Measurements from ENCODE around the gene PAPPA. TPM values are rescaled to one million over a fixed set of nuclear protein-coding genes. Genes with fewer than 3 reads are reported as not detected.

Gene PAPPA
- total RNA-seq, 2 experiments from 2014 or later: not detected

GRCh38 chr9:116368680-116369079 lies 215.1 kb downstream of the PAPPA start:
- intact Hi-C loops (cut with DNase I, micrococcal nuclease): no loop called here
- no peak for ATAC-seq

GRCh38 chr9:116369706-116370105 lies 216.1 kb downstream of the PAPPA start:
- no peak overlapping the region for H3K27ac Mint-ChIP-seq
- ATAC-seq: no peak
- no peaks in the 10 kb centered on the region for H3K4me1 Mint-ChIP-seq
- H3K36me3 Mint-ChIP-seq (ENCODE audit: low read depth): no peaks in the 10 kb centered on the region
- no peaks in the 10 kb centered on the region for H3K27me3 Mint-ChIP-seq
- intact Hi-C loops (cut with DNase I, micrococcal nuclease): no loop called here
- H3K4me3 Mint-ChIP-seq: no peak overlapping the region
- CTCF ChIA-PET: no interaction called here
- no peaks in the 10 kb centered on the region for H3K9me3 Mint-ChIP-seq (ENCODE audit: low read depth)
- DNase-seq: no peak
- POLR2A ChIA-PET: no interaction called here

More at GRCh38 chr9:116368680-116369079, 215.1 kb downstream of the PAPPA start:
- H3K36me3 Mint-ChIP-seq (ENCODE audit: low read depth): no peaks in the 10 kb centered on the region
- H3K4me3 Mint-ChIP-seq: no peak overlapping the region
- POLR2A ChIA-PET: no interaction called here
- no peaks in the 10 kb centered on the region for H3K27me3 Mint-ChIP-seq
- CTCF ChIA-PET: interaction anchor here (0.7 kb wide), 1 partner anchor 72 kb away, joined by 3 read pairs; no protein-coding TSS in a partner anchor
- H3K9me3 Mint-ChIP-seq (ENCODE audit: low read depth): no peaks in the 10 kb centered on the region
- H3K4me1 Mint-ChIP-seq: no peaks in the 10 kb centered on the region
- no peak overlapping the region for H3K27ac Mint-ChIP-seq
- no peak for DNase-seq

- no peak overlapping the region for H3K27ac Mint-ChIP-seq
These were observed 217.0 kb downstream of the PAPPA start for GRCh38 chr9:116370556-116370955.

GRCh38 chr9:116372081-116372673 lies 218.6 kb downstream of the PAPPA start:
- H3K36me3 Mint-ChIP-seq (ENCODE audit: low read depth): no peaks in the 10 kb centered on the region
- ChIA-PET CTCF (interaction anchor here (0.8 kb wide), 1 partner anchor 99 kb away, joined by 4 read pairs; no protein-coding TSS in a partner anchor), POLR2A (no interaction called here)
- H3K27ac Mint-ChIP-seq: no peak overlapping the region
- no peaks in the 10 kb centered on the region for H3K27me3 Mint-ChIP-seq
- intact Hi-C loops (cut with DNase I, micrococcal nuclease): no loop called here
- H3K4me1 Mint-ChIP-seq: no peaks in the 10 kb centered on the region
- H3K4me3 Mint-ChIP-seq: no peak overlapping the region
- DNase-seq (no peak), ATAC-seq (no peak)
- H3K9me3 Mint-ChIP-seq (ENCODE audit: low read depth): no peaks in the 10 kb centered on the region

More at GRCh38 chr9:116370556-116370955, 217.0 kb downstream of the PAPPA start:
- H3K27me3 Mint-ChIP-seq: no peaks in the 10 kb centered on the region
- no peak overlapping the region for H3K4me3 Mint-ChIP-seq
- H3K4me1 Mint-ChIP-seq: no peaks in the 10 kb centered on the region
- intact Hi-C loops (cut with DNase I, micrococcal nuclease): no loop called here
- CTCF ChIA-PET: no interaction called here
- DNase-seq (no peak), ATAC-seq (no peak)
- no peaks in the 10 kb centered on the region for H3K36me3 Mint-ChIP-seq (ENCODE audit: low read depth)
- no peaks in the 10 kb centered on the region for H3K9me3 Mint-ChIP-seq (ENCODE audit: low read depth)
- POLR2A ChIA-PET: no interaction called here

- H3K4me3 Mint-ChIP-seq: no peak overlapping the region
- intact Hi-C loops (cut with DNase I, micrococcal nuclease): no loop called here
- ATAC-seq (no peak), DNase-seq (no peak)
- H3K36me3 Mint-ChIP-seq (ENCODE audit: low read depth): no peaks in the 10 kb centered on the region
- H3K4me1 Mint-ChIP-seq: no peaks in the 10 kb centered on the region
- ChIA-PET CTCF (interaction anchor here (0.8 kb wide), 1 partner anchor 99 kb away, joined by 4 read pairs; no protein-coding TSS in a partner anchor), POLR2A (no interaction called here)
- no peak overlapping the region for H3K27ac Mint-ChIP-seq
- H3K27me3 Mint-ChIP-seq: no peaks in the 10 kb centered on the region
- H3K9me3 Mint-ChIP-seq (ENCODE audit: low read depth): no peaks in the 10 kb centered on the region
These were observed 219.2 kb downstream of the PAPPA start for GRCh38 chr9:116372786-116373185.

GRCh38 chr9:116377179-116377798 lies 223.7 kb downstream of the PAPPA start:
- Mint-ChIP-seq H3K4me3 (no peak overlapping the region), H3K27me3 (no peaks in the 10 kb centered on the region), H3K27ac (no peak overlapping the region), H3K4me1 (no peaks in the 10 kb centered on the region), H3K36me3 (ENCODE audit: low read depth) (no peaks in the 10 kb centered on the region), H3K9me3 (ENCODE audit: low read depth) (no peaks in the 10 kb centered on the region)
- DNase-seq (no peak), ATAC-seq (no peak)
- intact Hi-C loops (cut with DNase I, micrococcal nuclease): loop anchor here in 1 of 2 experiments (5.0 kb wide), 1 partner anchor 50 kb away; no protein-coding TSS in a partner anchor
- ChIA-PET POLR2A (no interaction called here), CTCF (no interaction called here)

- Mint-ChIP-seq H3K36me3 (ENCODE audit: low read depth) (no peaks in the 10 kb centered on the region), H3K27me3 (no peaks in the 10 kb centered on the region), H3K9me3 (ENCODE audit: low read depth) (no peaks in the 10 kb centered on the region), H3K4me3 (no peak overlapping the region), H3K4me1 (no peaks in the 10 kb centered on the region), H3K27ac (no peak overlapping the region)
- DNase-seq: no peak
- ChIA-PET POLR2A (no interaction called here), CTCF (no interaction called here)
- intact Hi-C loops (cut with DNase I, micrococcal nuclease): loop anchor here in 1 of 2 experiments (5.0 kb wide), 1 partner anchor 48 kb away; no protein-coding TSS in a partner anchor
- no peak for ATAC-seq
These were observed 225.3 kb downstream of the PAPPA start for GRCh38 chr9:116378873-116379272.

GRCh38 chr9:116379821-116380220 lies 226.2 kb downstream of the PAPPA start:
- DNase-seq (no peak), ATAC-seq (no peak)
- Mint-ChIP-seq H3K27ac (no peak overlapping the region), H3K4me1 (no peaks in the 10 kb centered on the region), H3K36me3 (ENCODE audit: low read depth) (no peaks in the 10 kb centered on the region), H3K4me3 (no peak overlapping the region), H3K27me3 (no peaks in the 10 kb centered on the region), H3K9me3 (ENCODE audit: low read depth) (no peaks in the 10 kb centered on the region)
- intact Hi-C loops (cut with DNase I, micrococcal nuclease): loop anchor here in 1 of 2 experiments (5.0 kb wide), 1 partner anchor 47 kb away; no protein-coding TSS in a partner anchor
- POLR2A ChIA-PET: no interaction called here
- CTCF ChIA-PET: no interaction called here

- Mint-ChIP-seq H3K9me3 (ENCODE audit: low read depth) (no peaks in the 10 kb centered on the region), H3K27me3 (no peaks in the 10 kb centered on the region), H3K27ac (no peak overlapping the region), H3K4me3 (no peak overlapping the region), H3K36me3 (ENCODE audit: low read depth) (no peaks in the 10 kb centered on the region), H3K4me1 (no peaks in the 10 kb centered on the region)
- DNase-seq (no peak), ATAC-seq (no peak)
- ChIA-PET CTCF (no interaction called here), POLR2A (no interaction called here)
- intact Hi-C loops (cut with DNase I, micrococcal nuclease): no loop called here
These were observed 227.0 kb downstream of the PAPPA start for GRCh38 chr9:116380496-116380995.

- no peak overlapping the region for H3K4me3 Mint-ChIP-seq
- POLR2A ChIA-PET: no interaction called here
- no peaks in the 10 kb centered on the region for H3K27me3 Mint-ChIP-seq
- DNase-seq: no peak
- CTCF ChIA-PET: no interaction called here
- H3K4me1 Mint-ChIP-seq: no peaks in the 10 kb centered on the region
- no peaks in the 10 kb centered on the region for H3K36me3 Mint-ChIP-seq (ENCODE audit: low read depth)
- no peak overlapping the region for H3K27ac Mint-ChIP-seq
- no peak for ATAC-seq
- H3K9me3 Mint-ChIP-seq (ENCODE audit: low read depth): no peaks in the 10 kb centered on the region
- intact Hi-C loops (cut with DNase I, micrococcal nuclease): no loop called here
These were observed 227.8 kb downstream of the PAPPA start for GRCh38 chr9:116381350-116381749.

GRCh38 chr9:116382053-116382452 lies 228.5 kb downstream of the PAPPA start:
- intact Hi-C loops (cut with DNase I, micrococcal nuclease): no loop called here
- H3K27ac Mint-ChIP-seq: no peak overlapping the region
- ATAC-seq (no peak), DNase-seq (no peak)
- ChIA-PET POLR2A (no interaction called here), CTCF (no interaction called here)
- H3K36me3 Mint-ChIP-seq (ENCODE audit: low read depth): no peaks in the 10 kb centered on the region
- no peaks in the 10 kb centered on the region for H3K27me3 Mint-ChIP-seq
- H3K4me3 Mint-ChIP-seq: no peak overlapping the region
- no peaks in the 10 kb centered on the region for H3K9me3 Mint-ChIP-seq (ENCODE audit: low read depth)
- H3K4me1 Mint-ChIP-seq: no peaks in the 10 kb centered on the region

- no peak for ATAC-seq
- CTCF ChIA-PET: interaction anchor here (0.7 kb wide), 1 partner anchor 25 kb away, joined by 3 read pairs; no protein-coding TSS in a partner anchor
- intact Hi-C loops (cut with DNase I, micrococcal nuclease): no loop called here
These were observed 229.5 kb downstream of the PAPPA start for GRCh38 chr9:116383133-116383532.

More at GRCh38 chr9:116383133-116383532, 229.5 kb downstream of the PAPPA start:
- POLR2A ChIA-PET: no interaction called here
- Mint-ChIP-seq H3K36me3 (ENCODE audit: low read depth) (no peaks in the 10 kb centered on the region), H3K4me1 (no peaks in the 10 kb centered on the region), H3K27me3 (no peaks in the 10 kb centered on the region), H3K27ac (no peak overlapping the region), H3K9me3 (ENCODE audit: low read depth) (no peaks in the 10 kb centered on the region), H3K4me3 (no peak overlapping the region)
- DNase-seq: no peak
